A549 (cell line): ENCODE results near the gene CCDC30. TPM values are rescaled to one million over a fixed set of nuclear protein-coding genes. Genes with fewer than 3 reads are reported as not detected.

Source experiments
- ATAC-seq, 2 experiments: fragments of 200-7000 bp in 1 of 2; fragments of >200 bp in 1 of 2; cut with Nextera tagmentation in 1 of 2; cut with Tn5 transposase in 1 of 2; 3 replicates each; pipeline versions ENCODE4 v1.8.0 to v1.9.1; 2018 to 2020; ENCODE audit warnings: mild to moderate bottlenecking in 1 of 2, moderate library complexity in 1 of 2
- CTCF ChIA-PET: fragments of 300-600 bp; sonication (Branson Sonifier 250); formaldehyde crosslinking; extraction: SDS; loops from one replicate; lab custom pipeline; 2021; ENCODE audit warnings: antibody characterized with exemption, inconsistent platforms; lab: Yijun Ruan, JAX
- POLR2A ChIA-PET: fragments of 350-600 bp; formaldehyde crosslinking; extraction: SDS; loops from one replicate; lab custom pipeline; 2021; ENCODE audit warnings: antibody characterized with exemption, inconsistent platforms; lab: Yijun Ruan, JAX
- DNase-seq, 2 experiments: peaks; one replicate each; pipeline versions ENCODE4 v3.0.0 to v3.0.0-alpha.2; 2011 to 2016; ENCODE audit warnings: low read depth in 1 of 2, low spot score in 1 of 2
- FAIRE-seq: peaks from 2 replicates; lab custom pipeline; 2011; peaks lifted over from hg19 to GRCh38; lab: Jason Lieb, UNC
- H3K27ac ChIP-seq, 2 experiments: fragments of >200 bp; sonication (Bioruptor Twin); formaldehyde crosslinking; 3 replicates each; pipeline ENCODE4 v1.5.1; 2016 to 2017
- H3K4me1 ChIP-seq: fragments of >200 bp; sonication (Bioruptor Twin); formaldehyde crosslinking; 3 replicates; pipeline ENCODE4 v1.6.1; 2016
- H3K4me2 ChIP-seq: fragments of >200 bp; sonication (Bioruptor Twin); formaldehyde crosslinking; 3 replicates; pipeline ENCODE4 v1.6.1; 2016
- H3K4me3 ChIP-seq: fragments of >200 bp; sonication (Bioruptor Twin); formaldehyde crosslinking; 3 replicates; pipeline ENCODE4 v1.5.1; 2016
- H3K9me3 ChIP-seq: fragments of >200 bp; sonication (Bioruptor Twin); formaldehyde crosslinking; 3 replicates; pipeline ENCODE4 v1.6.1; 2016
- CHD2 ChIP-seq: fragments of 150-350 bp; IDR thresholded peaks from 2 replicates; pipeline ENCODE4 v1.6.1; 2014; ENCODE audit warnings: low read length; ENCODE audit not compliant: partially characterized antibody
- CTCF ChIP-seq: fragments of >200 bp; sonication (Bioruptor Twin); formaldehyde crosslinking; IDR thresholded peaks from 3 replicates; pipeline ENCODE4 v1.5.1; 2016
- E2F6 ChIP-seq: IDR thresholded peaks from 2 replicates; pipeline ENCODE4 v1.6.1; 2012; ENCODE audit warnings: low read depth, borderline replicate concordance
- EHF ChIP-seq: fragments of 250-450 bp; sonication (Bioruptor Pico); IDR thresholded peaks from 2 replicates; pipeline ENCODE4 v1.5.0; 2020; ENCODE audit warnings: mild to moderate bottlenecking
- EHMT2 ChIP-seq: fragments of 200-600 bp; sonication (generic); IDR thresholded peaks from 2 replicates; pipeline ENCODE4 v1.6.1; 2016; ENCODE audit warnings: antibody characterized with exemption, low read depth, mild to moderate bottlenecking, moderate library complexity
- ELK1 ChIP-seq: fragments of 150-350 bp; IDR thresholded peaks from 2 replicates; pipeline ENCODE4 v1.6.1; 2014; ENCODE audit warnings: low read depth, mild to moderate bottlenecking, low read length
- FOXS1 ChIP-seq: fragments of 250-450 bp; sonication (Bioruptor Pico); IDR thresholded peaks from 2 replicates; pipeline ENCODE4 v1.5.0; 2020; ENCODE audit warnings: mild to moderate bottlenecking, moderate library complexity
- HDAC2 ChIP-seq: fragments of 200-600 bp; sonication (generic); IDR thresholded peaks from 2 replicates; pipeline ENCODE4 v1.6.1; 2016
- KDM1A ChIP-seq: fragments of 200-600 bp; sonication (generic); IDR thresholded peaks from 2 replicates; pipeline ENCODE4 v1.6.1; 2016; ENCODE audit warnings: low read depth, mild to moderate bottlenecking
- KDM5A ChIP-seq: fragments of 200-600 bp; sonication (generic); IDR thresholded peaks from 2 replicates; pipeline ENCODE4 v1.6.1; 2016; ENCODE audit warnings: antibody characterized with exemption, mild to moderate bottlenecking
- MAX ChIP-seq: IDR thresholded peaks from 2 replicates; pipeline ENCODE4 v1.6.1; 2012
- MAZ ChIP-seq: fragments of 150-350 bp; IDR thresholded peaks from 2 replicates; pipeline ENCODE4 v1.6.1; 2014; ENCODE audit warnings: antibody characterized with exemption, low read depth, low read length, borderline replicate concordance
- MYC ChIP-seq: IDR thresholded peaks from 2 replicates; pipeline ENCODE4 v1.6.1; 2012; ENCODE audit warnings: mild to moderate bottlenecking, inconsistent platforms, low read length, improper control_type of control experiment, borderline replicate concordance
- NFE2L2 ChIP-seq: fragments of 150-350 bp; conservative IDR thresholded peaks from 2 replicates; pipeline ENCODE4 v1.6.1; 2014; ENCODE audit warnings: low read length
- NR3C1 ChIP-seq: fragments of >200 bp; sonication (Bioruptor Twin); formaldehyde crosslinking; IDR thresholded peaks from 3 replicates; pipeline ENCODE4 v1.6.1; 2017
- POLR2AphosphoS2 ChIP-seq: conservative IDR thresholded peaks from 2 replicates; pipeline ENCODE4 v1.6.1; 2012; ENCODE audit warnings: low read length, improper control_type of control experiment, inconsistent platforms
- RARB ChIP-seq: fragments of 250-450 bp; sonication (Bioruptor Pico); IDR thresholded peaks from 2 replicates; pipeline ENCODE4 v1.8.0; 2021; ENCODE audit warnings: mild to moderate bottlenecking, moderate library complexity
- REST ChIP-seq: fragments of 200-600 bp; sonication (generic); IDR thresholded peaks from 2 replicates; pipeline ENCODE4 v1.6.1; 2016; ENCODE audit warnings: antibody characterized with exemption, mild to moderate bottlenecking, moderate library complexity
- SMC3 ChIP-seq: fragments of >200 bp; sonication (Bioruptor Twin); formaldehyde crosslinking; IDR thresholded peaks from 3 replicates; pipeline ENCODE4 v1.6.1; 2018; ENCODE audit warnings: inconsistent platforms
- SREBF2 ChIP-seq: fragments of 450-650 bp; IDR thresholded peaks from 2 replicates; pipeline ENCODE4 v1.6.1; 2014; ENCODE audit warnings: mild to moderate bottlenecking, moderate library complexity
- ZC3H11A ChIP-seq: fragments of 450-650 bp; IDR thresholded peaks from 2 replicates; pipeline ENCODE4 v1.6.1; 2014; ENCODE audit warnings: antibody characterized with exemption, mild to moderate bottlenecking
- ZNF302 ChIP-seq: fragments of 250-450 bp; sonication (Bioruptor Pico); IDR thresholded peaks from 2 replicates; pipeline ENCODE4 v1.9.0; 2021; ENCODE audit warnings: inconsistent platforms, mild to moderate bottlenecking, moderate library complexity
- WGBS: methylation state at CpG from one replicate; pipeline ENCODE4 v1.1.6; 2017; ENCODE audit errors: missing lambda C conversion rate; 5-methylcytosine and 5-hydroxymethylcytosine counted together
- polyA plus RNA-seq, 4 experiments: library from polyadenylated mRNA; depleted of rRNA in 3 of 4; stranded (reverse); fragments of >200 nt; fragmentation: RNase III in 1 of 4; extraction: RNeasy Plus Mini Kit Qiagen cat#74134 plus additional on column Dnase treatment in 1 of 4; gene quantifications; 2 replicates in 3 of 4; 3 replicates in 1 of 4; pipeline ENCODE4 v1.2.3, GENCODE V29; 2011 to 2017

The CCDC30 gene
- polyA plus RNA-seq, 2 of the 4 experiments (the other 2 are of a cell fraction), result 0.75 to 1.6 TPM

GRCh38 chr1:42427240-42427639 is 35.8 kb upstream of the CCDC30 start (continued):
- TF ChIP-seq KDM5A, result no peak
- TF ChIP-seq CTCF, result no peak

GRCh38 chr1:42429603-42430002 is 33.5 kb upstream of the CCDC30 start:
- WGBS, result 79% methylated on average over 1 of the region's 1 CpG
- Histone ChIP-seq H3K27ac (no peak overlapping the region), H3K9me3 (no peaks in the 10 kb centered on the region), H3K4me1 (no peaks in the 10 kb centered on the region), H3K4me2 (no peak overlapping the region), H3K4me3 (no peak overlapping the region)
- no peak for DNase-seq
- no peak for TF ChIP-seq MYC
- no peak for TF ChIP-seq MAX
- no peak for FAIRE-seq
- ChIA-PET POLR2A (no interaction called here), CTCF (interaction anchor here (0.6 to 0.9 kb wide), 2 partner anchors 282 to 294 kb away, joined by 3 read pairs; no protein-coding TSS in a partner anchor)
- no peak for ATAC-seq

- CTCF ChIA-PET, result interaction anchor here (0.9 kb wide), 1 partner anchor 283 kb away, joined by 3 read pairs; no protein-coding TSS in a partner anchor
- H3K27ac ChIP-seq, result no peak overlapping the region
- FAIRE-seq (no peak), DNase-seq (no peak), ATAC-seq (no peak)
- TF ChIP-seq SREBF2, result no peak
- no peak for TF ChIP-seq KDM5A
- TF ChIP-seq ZNF302 (CRISPR knock-in tag), result no peak
- TF ChIP-seq MYC, result no peak
- TF ChIP-seq EHMT2, result no peak
- no peak for TF ChIP-seq NFE2L2
- no peak for TF ChIP-seq POLR2AphosphoS2
- TF ChIP-seq CHD2, result no peak
- no peak for TF ChIP-seq KDM1A
- no peaks in the 10 kb centered on the region for H3K9me3 ChIP-seq
- H3K4me2 ChIP-seq, result no peak overlapping the region
- 67% methylated on average over 3 of the region's 3 CpGs for WGBS
- H3K4me3 ChIP-seq, result no peak overlapping the region
- POLR2A ChIA-PET, result no interaction called here
- H3K4me1 ChIP-seq, result no peaks in the 10 kb centered on the region
Measured at GRCh38 chr1:42430286-42431135, 32.6 kb upstream of the CCDC30 start.

GRCh38 chr1:42431514-42431913 is 31.6 kb upstream of the CCDC30 start:
- no peak overlapping the region for H3K27ac ChIP-seq
- H3K4me2 ChIP-seq, result no peak overlapping the region
- no peak for TF ChIP-seq NR3C1
- no peak for TF ChIP-seq FOXS1 (CRISPR knock-in tag)
- no peak for TF ChIP-seq HDAC2
- no peak for TF ChIP-seq SMC3
- no peak for TF ChIP-seq REST
- no peak for TF ChIP-seq RARB (CRISPR knock-in tag)
- no peak for TF ChIP-seq ELK1
- no peak for TF ChIP-seq EHF (CRISPR knock-in tag)
- TF ChIP-seq ZC3H11A, result no peak
- no peak for TF ChIP-seq E2F6
- no peak for TF ChIP-seq MAZ
- no peak for TF ChIP-seq POLR2AphosphoS2

More at GRCh38 chr1:42431514-42431913, 31.6 kb upstream of the CCDC30 start:
- WGBS, result 16% methylated on average over 3 of the region's 3 CpGs
- H3K4me3 ChIP-seq, result no peak overlapping the region
- ATAC-seq, result no peak
- no peak for FAIRE-seq
- no peaks in the 10 kb centered on the region for H3K9me3 ChIP-seq
- ChIA-PET POLR2A (no interaction called here), CTCF (interaction anchor here (0.6 kb wide), 1 partner anchor 282 kb away, joined by 3 read pairs; no protein-coding TSS in a partner anchor)
- no peaks in the 10 kb centered on the region for H3K4me1 ChIP-seq
- peak in 1 of 2 experiments; percentile 6 for DNase-seq
